Measurements from ENCODE around the gene RSPH4A.

Gene RSPH4A

GRCh38 chr6:116570856-116571682 is 45.2 kb upstream of the RSPH4A start, which contains the start of gene RWDD1 (continued):
- TF ChIP-seq ZNF394 (tag by site-specific recombination; IDR thresholded peaks at IDR 0.05; ENCODE audit: borderline replicate concordance) (peak; percentile 88), ZNF350 (tag by site-specific recombination; IDR thresholded peaks at IDR 0.05) (no peak), ZNF341 (tag by site-specific recombination; IDR thresholded peaks at IDR 0.05; ENCODE audit: low read depth) (no peak), ZNF704 (tag by site-specific recombination; IDR thresholded peaks at IDR 0.05) (peak; percentile 90), ZNF610 (tag by site-specific recombination; IDR thresholded peaks at IDR 0.05; ENCODE audit: borderline replicate concordance) (peak; percentile 77), ZBTB48 (tag by site-specific recombination; IDR thresholded peaks at IDR 0.05) (peak; percentile 61), ZBTB21 (tag by site-specific recombination; IDR thresholded peaks at IDR 0.05) (peak; percentile 28; the same call in 1 of the 2 replicates), ZNF174 (tag by site-specific recombination; IDR thresholded peaks at IDR 0.05) (no peak), ZNF292 (tag by site-specific recombination; IDR thresholded peaks at IDR 0.05; ENCODE audit: borderline replicate concordance, low read depth) (no peak), ZNF785 (tag by site-specific recombination; IDR thresholded peaks at IDR 0.05) (0 out of 2 replicates have a peak, but pooled peaks have one; percentile 22), ZNF24 (tag by site-specific recombination; IDR thresholded peaks at IDR 0.05) (no peak; the same call in 1 of the 2 replicates), GLIS1 (tag by site-specific recombination; IDR thresholded peaks at IDR 0.05) (no peak; the same call in 1 of the 2 replicates), ZBTB17 (tag by site-specific recombination; IDR thresholded peaks at IDR 0.05) (peak; percentile 100), ZNF600 (tag by site-specific recombination; IDR thresholded peaks at IDR 0.05) (peak; percentile 97), ZNF707 (tag by site-specific recombination; IDR thresholded peaks at IDR 0.05) (no peak)

DNA sequence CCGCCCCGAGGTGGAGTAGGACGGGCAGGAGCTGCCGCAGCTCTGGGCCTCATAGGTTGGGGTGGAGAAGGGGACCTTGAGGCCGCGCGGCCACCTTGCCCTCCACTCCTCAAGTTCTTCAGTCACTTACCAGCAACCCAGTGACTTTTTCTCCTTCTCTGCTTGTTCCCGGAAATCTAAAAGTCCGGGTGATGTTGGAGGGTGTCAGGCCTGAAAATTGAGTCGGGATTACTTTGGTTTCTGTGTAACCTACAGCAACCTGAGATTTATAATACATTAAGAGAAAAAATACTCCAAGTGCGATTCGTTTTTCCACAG is 44.6 kb upstream of the RSPH4A start:
- ChIA-PET POLR2A (interaction anchor here (0.6 to 2.7 kb wide), 24 partner anchors 8 to 471 kb away, joined by 3 to 27 read pairs (median 4); partner anchors contain the start of genes CALHM5, DSE, NT5DC1 and RSPH4A), CTCF (interaction anchor here (0.6 to 3.3 kb wide), 13 partner anchors 9 to 469 kb away, joined by 3 to 19 read pairs (median 5); no protein-coding TSS in a partner anchor)
- peaks cover 2% of the 10 kb centered on the region; the same call in 1 of the 2 replicates for H3K4me1 ChIP-seq (ENCODE audit: control insufficient read depth, insufficient read depth, low read length)
- no peaks in the 10 kb centered on the region for H3K9me3 ChIP-seq (ENCODE audit: control insufficient read depth, insufficient read depth, low read depth, low read length)
- H3K36me3 ChIP-seq (ENCODE audit: control insufficient read depth in 2 of 2, insufficient read depth in 1 of 2, low read length in 2 of 2) = peaks cover 6 to 31% of the 10 kb centered on the region in 2 experiments; a peak in 2 of 3 replicates
- H3K4me3 ChIP-seq (ENCODE audit: low read depth, low read length) = peak overlapping the region; percentile 96
- TF ChIP-seq MYNN (tag by site-specific recombination; IDR thresholded peaks at IDR 0.05; ENCODE audit: borderline replicate concordance) (no peak), ZNF670 (tag by site-specific recombination; IDR thresholded peaks at IDR 0.05; ENCODE audit: low read depth) (no peak), ZNF621 (tag by site-specific recombination; IDR thresholded peaks at IDR 0.05) (no peak), SP7 (tag by site-specific recombination; IDR thresholded peaks at IDR 0.05) (no peak)
- peak overlapping the region; percentile 85 for H3K27ac ChIP-seq (ENCODE audit: extremely low read depth, low read depth, low read length)

DNA sequence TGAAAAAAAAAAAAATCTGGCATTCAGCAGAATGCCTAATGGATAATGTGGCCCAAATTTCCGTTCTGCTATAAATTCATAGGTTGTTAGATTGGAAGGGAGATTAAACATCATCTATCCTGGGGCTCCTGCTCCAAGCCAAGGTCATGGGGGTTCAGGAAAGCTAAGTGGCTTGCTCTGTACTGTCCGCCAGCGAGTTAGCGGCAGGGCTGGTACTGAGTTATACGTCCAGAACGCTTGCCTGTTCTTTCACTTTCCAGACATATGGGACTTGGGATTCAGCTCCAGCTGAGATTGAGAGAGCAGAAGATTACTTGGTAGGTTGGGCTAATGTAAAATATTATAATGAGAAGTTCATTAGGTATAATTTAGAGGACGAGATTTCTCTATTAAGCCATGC is 44.1 kb upstream of the RSPH4A start:
- Histone ChIP-seq H3K9me3 (ENCODE audit: control insufficient read depth, insufficient read depth, low read depth, low read length) (no peaks in the 10 kb centered on the region), H3K4me1 (ENCODE audit: control insufficient read depth, insufficient read depth, low read length) (peaks cover 2% of the 10 kb centered on the region; the same call in 1 of the 2 replicates), H3K4me3 (ENCODE audit: low read depth, low read length) (peak overlapping the region; percentile 96), H3K36me3 (ENCODE audit: control insufficient read depth in 2 of 2, insufficient read depth in 1 of 2, low read length in 2 of 2) (peaks cover 6 to 36% of the 10 kb centered on the region in 2 experiments; a peak in 2 of 3 replicates), H3K27ac (ENCODE audit: extremely low read depth, low read depth, low read length) (peak overlapping the region; percentile 85)
- CTCF ChIA-PET = interaction anchor here (1.2 to 3.3 kb wide), 7 partner anchors 9 to 355 kb away, joined by 3 to 19 read pairs (median 6); no protein-coding TSS in a partner anchor
- TF ChIP-seq YY1 (tag by site-specific recombination; IDR thresholded peaks at IDR 0.05) = no peak
- TF ChIP-seq ZNF600 (tag by site-specific recombination; IDR thresholded peaks at IDR 0.05) = peak; percentile 66
- TF ChIP-seq MEIS1 (CRISPR knock-in tag; IDR thresholded peaks at IDR 0.05; ENCODE audit: borderline replicate concordance) = no peak
- POLR2A ChIA-PET = interaction anchor here (0.6 to 2.7 kb wide), 8 partner anchors 42 to 300 kb away, joined by 3 to 27 read pairs (median 4); partner anchors contain the start of gene TSPYL1
